HCT116 (cell line): ENCODE measurements around the gene MEGF10. TPM values are rescaled to one million over a fixed set of nuclear protein-coding genes. Genes with fewer than 3 reads are reported as not detected.

Experiments
- ATAC-seq: fragments of 200-7000 bp; cut with Tn5 transposase; 2 replicates; pipeline ENCODE4 v1.9.1; 2020; ENCODE audit warnings: mild to moderate bottlenecking, moderate library complexity
- BruUV-seq: library from RNA; stranded (reverse); fragments of 400-500 nt; replicated peaks from 2 replicates; lab custom pipeline; 2021; lab: Mats Ljungman, UMichigan
- CTCF ChIA-PET: fragments of 300-600 bp; sonication (Branson Sonifier 250); formaldehyde crosslinking; loops from one replicate; lab custom pipeline; 2021; ENCODE audit warnings: antibody characterized with exemption; lab: Charles Lee
- POLR2A ChIA-PET: fragments of 300-600, 350-600 bp; sonication (Branson Sonifier 250); formaldehyde crosslinking; loops from one replicate; lab custom pipeline; 2021; ENCODE audit warnings: antibody characterized with exemption; lab: Charles Lee
- RAD21 ChIA-PET, 2 experiments: fragments of 300-600 bp; sonication (Branson Sonifier 250); formaldehyde crosslinking; loops; one replicate each; lab custom pipeline; 2023; ENCODE audit warnings: low total read pairs in 2 of 2; ENCODE audit not compliant: uncharacterized antibody in 2 of 2, unreplicated experiment in 2 of 2, low non-redundant PET in 1 of 2; lab: Charles Lee
- DNase-seq: peaks from one replicate; pipeline ENCODE4 v3.0.0-alpha.2; 2010; ENCODE audit warnings: low read depth, low spot score
- H2AFZ ChIP-seq: fragments of 200-600 bp; shearing (Covaris generic), sonication (generic); 2 replicates; pipeline ENCODE4 v1.6.1; 2017; ENCODE audit warnings: low read depth, mixed run types, mixed read lengths, antibody characterized with exemption, low read length; ENCODE audit not compliant: poor library complexity, severe bottlenecking
- H3K27ac ChIP-seq: 2 replicates; pipeline ENCODE4 v1.5.1; 2012; ENCODE audit warnings: low read depth, low read length
- H3K27me3 ChIP-seq: fragments of 200-600 bp; sonication (generic); 2 replicates; pipeline ENCODE4 v1.6.1; 2016; ENCODE audit warnings: mixed run types, low read length, mixed read lengths; ENCODE audit not compliant: insufficient read depth
- H3K36me3 ChIP-seq, 2 experiments: fragments of 200-500 bp in 1 of 2; fragments of 200-600 bp in 1 of 2; sonication (Bioruptor generic) in 1 of 2; sonication (generic) in 1 of 2; 2 replicates each; pipeline versions ENCODE4 v1.5.1 to v1.6.1; 2014 to 2016; ENCODE audit warnings: low read length in 2 of 2, inconsistent platforms in 1 of 2, mixed read lengths in 1 of 2, mixed run types in 1 of 2; ENCODE audit not compliant: insufficient read depth in 2 of 2, control insufficient read depth in 1 of 2
- H3K4me1 ChIP-seq, 2 experiments: fragments of 200-600 bp in 1 of 2; sonication (generic) in 1 of 2; 2 replicates each; pipeline versions ENCODE4 v1.5.1 to v1.6.1; 2012 to 2017; ENCODE audit warnings: low read length in 2 of 2, inconsistent platforms in 1 of 2, mild to moderate bottlenecking in 1 of 2, mixed read lengths in 1 of 2, mixed run types in 1 of 2, moderate library complexity in 1 of 2; ENCODE audit not compliant: insufficient read depth in 2 of 2, control insufficient read depth in 1 of 2
- H3K4me2 ChIP-seq: fragments of 200-600 bp; sonication (generic); 2 replicates; pipeline ENCODE4 v1.6.1; 2017; ENCODE audit warnings: mixed run types, low read length, mixed read lengths
- H3K4me3 ChIP-seq, 2 experiments: fragments of 200-600 bp in 1 of 2; sonication (generic) in 1 of 2; replicated peaks in 1 of 2; 2 replicates each; pipeline ENCODE4 v1.5.1; 2011 to 2016; ENCODE audit warnings: low read length in 2 of 2, control low read depth in 1 of 2, low read depth in 1 of 2, mild to moderate bottlenecking in 1 of 2, mixed read lengths in 1 of 2, mixed run types in 1 of 2
- H3K79me2 ChIP-seq: fragments of 200-600 bp; sonication (generic); 2 replicates; pipeline ENCODE4 v1.6.1; 2017; ENCODE audit warnings: mild to moderate bottlenecking, mixed run types, low read length, moderate library complexity, mixed read lengths; ENCODE audit not compliant: insufficient read depth
- H3K9ac ChIP-seq: fragments of 200-600 bp; sonication (generic); 2 replicates; pipeline ENCODE4 v1.6.1; 2016; ENCODE audit warnings: low read length, mixed read lengths
- H3K9me2 ChIP-seq: fragments of 200-600 bp; sonication (generic), shearing (Covaris generic); 2 replicates; pipeline ENCODE4 v1.6.1; 2017; ENCODE audit warnings: mixed run types, mild to moderate bottlenecking, moderate library complexity; ENCODE audit not compliant: insufficient read depth
- H3K9me3 ChIP-seq, 2 experiments: fragments of 200-500 bp in 1 of 2; fragments of 200-600 bp in 1 of 2; sonication (Bioruptor generic) in 1 of 2; sonication (generic) in 1 of 2; 2 replicates each; pipeline ENCODE4 v1.6.1; 2014 to 2017; ENCODE audit warnings: low read length in 2 of 2, mixed read lengths in 2 of 2, inconsistent platforms in 1 of 2, low read depth in 1 of 2, mild to moderate bottlenecking in 1 of 2, mixed run types in 1 of 2, moderate library complexity in 1 of 2; ENCODE audit not compliant: control insufficient read depth in 1 of 2, insufficient read depth in 1 of 2
- H4K20me1 ChIP-seq: fragments of 200-600 bp; sonication (generic), shearing (Covaris generic); 2 replicates; pipeline ENCODE4 v1.6.1; 2017; ENCODE audit warnings: mixed run types, mild to moderate bottlenecking, moderate library complexity; ENCODE audit not compliant: insufficient read depth
- CTCF ChIP-seq, 3 experiments: fragments of 200-600 bp in 1 of 3; sonication (generic) in 1 of 3; IDR thresholded peaks in 2 of 3; conservative IDR thresholded peaks in 1 of 3; 2 replicates each; pipeline ENCODE4 v1.5.1; 2012 to 2017; ENCODE audit warnings: low read depth in 2 of 3, low read length in 2 of 3, antibody characterized with exemption in 1 of 3, borderline replicate concordance in 1 of 3, control low read depth in 1 of 3, mild to moderate bottlenecking in 1 of 3, mixed read lengths in 1 of 3, mixed run types in 1 of 3, moderate library complexity in 1 of 3; ENCODE audit not compliant: insufficient read depth in 1 of 3
- ELF1 ChIP-seq: IDR thresholded peaks from 2 replicates; pipeline ENCODE4 v1.6.1; 2012; ENCODE audit warnings: low read depth, borderline replicate concordance
- EZH2phosphoT487 ChIP-seq: fragments of 200-600 bp; IDR thresholded peaks from 2 replicates; pipeline ENCODE4 v1.6.1; 2018; ENCODE audit warnings: antibody characterized with exemption, borderline replicate concordance
- FOSL1 ChIP-seq: IDR thresholded peaks from 2 replicates; pipeline ENCODE4 v1.6.1; 2012; ENCODE audit warnings: low read depth
- JUND ChIP-seq: IDR thresholded peaks from 2 replicates; pipeline ENCODE4 v1.6.1; 2012
- POLR2A ChIP-seq: IDR thresholded peaks from 2 replicates; pipeline ENCODE4 v1.7.0; 2011; ENCODE audit warnings: borderline replicate concordance; ENCODE audit not compliant: insufficient read depth, insufficient read length; ENCODE audit errors: extremely low read depth
- RAD21 ChIP-seq: IDR thresholded peaks from 2 replicates; pipeline ENCODE4 v1.6.1; 2012; ENCODE audit warnings: low read depth, mild to moderate bottlenecking
- REST ChIP-seq: IDR thresholded peaks from 2 replicates; pipeline ENCODE4 v1.6.1; 2012; ENCODE audit warnings: low read depth
- SIN3A ChIP-seq: IDR thresholded peaks from 2 replicates; pipeline ENCODE4 v1.6.1; 2012; ENCODE audit warnings: low read depth
- SP1 ChIP-seq: IDR thresholded peaks from 2 replicates; pipeline ENCODE4 v1.6.1; 2012; ENCODE audit warnings: low read depth
- SRF ChIP-seq: IDR thresholded peaks from 2 replicates; pipeline ENCODE4 v1.6.1; 2012; ENCODE audit warnings: low read depth
- TCF7L2 ChIP-seq: IDR thresholded peaks from 2 replicates; pipeline ENCODE4 v1.7.0; 2011; ENCODE audit warnings: borderline replicate concordance, inconsistent platforms; ENCODE audit not compliant: insufficient read depth, insufficient read length; ENCODE audit errors: extremely low read depth
- ZBTB33 ChIP-seq: IDR thresholded peaks from 2 replicates; pipeline ENCODE4 v1.6.1; 2011; ENCODE audit warnings: mild to moderate bottlenecking, low read length, moderate library complexity; ENCODE audit not compliant: insufficient replicate concordance; ENCODE audit errors: extremely low read depth
- ZFX ChIP-seq: fragments of 450-650 bp; IDR thresholded peaks from 2 replicates; pipeline ENCODE4 v1.6.1; 2017
- intact Hi-C: fragments of 100-400 bp; cut with micrococcal nuclease; formaldehyde crosslinking; loops from 2 replicates; pipeline ENCODE4 v1.10.0; 2022
- total RNA-seq: library from RNA; stranded (reverse); gene quantifications from one replicate; pipeline ENCODE4 v1.2.1, GENCODE V29; 2021; ENCODE audit not compliant: unreplicated experiment

Gene MEGF10
- total RNA-seq, 1 experiment from 2014 or later: 0.02 TPM

- POLR2A ChIA-PET: no interaction called here
Measured at GRCh38 chr5:127412698-127413097, 122.1 kb downstream of the MEGF10 start.

GRCh38 chr5:127415034-127415433 lies 124.4 kb downstream of the MEGF10 start:
- CTCF ChIA-PET: no interaction called here
- H4K20me1 ChIP-seq: no peaks in the 10 kb centered on the region
- H3K27me3 ChIP-seq: no peaks in the 10 kb centered on the region
- intact Hi-C loops: no loop called here
- no peaks in the 10 kb centered on the region for H3K4me1 ChIP-seq
- POLR2A ChIA-PET: no interaction called here
- H3K4me2 ChIP-seq: no peak overlapping the region
- no peaks in the 10 kb centered on the region for H3K36me3 ChIP-seq
- no peaks in the 10 kb centered on the region for H3K9me2 ChIP-seq
- H3K4me3 ChIP-seq: no peak overlapping the region
- DNase-seq (no peak), ATAC-seq (no peak)
- no TSS peak for BruUV-seq
- H2AFZ ChIP-seq: no peak overlapping the region
- RAD21 ChIA-PET: no interaction called here
- H3K27ac ChIP-seq: no peak overlapping the region
- H3K79me2 ChIP-seq: no peaks in the 10 kb centered on the region
- no peak overlapping the region for H3K9ac ChIP-seq
- H3K9me3 ChIP-seq: no peaks in the 10 kb centered on the region
- TF ChIP-seq ZBTB33 (no peak), JUND (no peak), SRF (no peak), RAD21 (no peak), ELF1 (no peak), REST (no peak), ZFX (no peak), POLR2A (no peak), FOSL1 (no peak), CTCF (IDR thresholded peaks at IDR 0.05 in 2 of 3, conservative IDR thresholded peaks at IDR 0.05 in 1 of 3; ENCODE audit: borderline replicate concordance in 1 of 3, insufficient read depth in 1 of 3, low read depth in 2 of 3, low read length in 2 of 3) (no peak), TCF7L2 (no peak), SIN3A (no peak)

More at GRCh38 chr5:127412698-127413097, 122.1 kb downstream of the MEGF10 start:
- Histone ChIP-seq H3K4me1 (no peaks in the 10 kb centered on the region), H3K4me2 (no peak overlapping the region), H3K4me3 (no peak overlapping the region), H2AFZ (no peak overlapping the region), H3K27ac (no peak overlapping the region), H3K27me3 (no peaks in the 10 kb centered on the region), H4K20me1 (no peaks in the 10 kb centered on the region), H3K79me2 (no peaks in the 10 kb centered on the region), H3K9ac (no peak overlapping the region), H3K9me3 (no peaks in the 10 kb centered on the region), H3K9me2 (no peaks in the 10 kb centered on the region), H3K36me3 (no peaks in the 10 kb centered on the region)
- DNase-seq: no peak
- intact Hi-C loops: no loop called here
- TF ChIP-seq FOSL1: no peak
- TF ChIP-seq SP1: no peak
- no peak for TF ChIP-seq SIN3A
- TF ChIP-seq EZH2phosphoT487: no peak
- TF ChIP-seq ELF1: no peak
- ChIA-PET RAD21 (interaction anchor here in 1 of 2 experiments (0.6 kb wide), 1 partner anchor 333 kb away, joined by 3 read pairs; no protein-coding TSS in a partner anchor), CTCF (no interaction called here)
- no peak for ATAC-seq
- BruUV-seq: no TSS peak
